DOHH2 (cell line): Measurements from ENCODE around the gene SNX24.

ENCODE experiments used
- CTCF ChIP-seq: fragments of 200-600 bp; sonication (generic); IDR thresholded peaks from one replicate; pipeline ENCODE4 v1.5.1; 2014; ENCODE audit warnings: antibody characterized with exemption, mild to moderate bottlenecking, low read depth, low read length; ENCODE audit not compliant: poor library complexity, severe bottlenecking
- EZH2phosphoT487 ChIP-seq: fragments of 200-600 bp; sonication (generic); IDR thresholded peaks from 2 replicates; pipeline ENCODE4 v1.6.1; 2017; ENCODE audit warnings: borderline replicate concordance, mild to moderate bottlenecking, antibody characterized with exemption, low read length, moderate library complexity, mixed read lengths

- TF ChIP-seq CTCF, result no peak
- no peak for TF ChIP-seq EZH2phosphoT487
Measured at GRCh38 chr5:122885891-122886290, 40.5 kb downstream of the SNX24 start.
